MV-4-11 (cell line): ENCODE measurements around the gene TBL1X.
"Not testable (repeated sequence)": the region's sequence is repeated elsewhere in the genome, so short reads cannot be mapped to it uniquely, and the experiment has no call there.

ENCODE experiments used
- DNase-seq: peaks from one replicate; lab custom pipeline; 2025; lab: John Stamatoyannopoulos, UW

Gene TBL1X

GRCh38 chrX:9464435-9465371 lies at the start of gene TBL1X:
TSS of gene TBL1X (plus strand) at chrX:9465058. CDS start at chrX:9653587, 188,529 bp downstream.
- peak; percentile 12 for DNase-seq

GRCh38 chrX:9416562-9417348 lies 48.1 kb upstream of the TBL1X start:
- no peak for DNase-seq

- no peak for DNase-seq
These were observed 46.6 kb upstream of the TBL1X start for GRCh38 chrX:9418262-9418661.

- no peak for DNase-seq
These were observed 44.3 kb upstream of the TBL1X start for GRCh38 chrX:9420275-9421265.

GRCh38 chrX:9429767-9430166 lies 35.1 kb upstream of the TBL1X start:
- no peak for DNase-seq

- DNase-seq, result no peak
These were observed 34.4 kb upstream of the TBL1X start for GRCh38 chrX:9430346-9430921.

- no peak for DNase-seq
These were observed 33.6 kb upstream of the TBL1X start for GRCh38 chrX:9431281-9431680.

- DNase-seq, result peak; percentile 38
These were observed 31.3 kb upstream of the TBL1X start for GRCh38 chrX:9433596-9433995.

GRCh38 chrX:9434051-9434550 lies 30.8 kb upstream of the TBL1X start:
- DNase-seq, result no peak

GRCh38 chrX:9435086-9435485 lies 29.8 kb upstream of the TBL1X start:
- DNase-seq, result not testable (repeated sequence)

- no peak for DNase-seq
These were observed 28.0 kb upstream of the TBL1X start for GRCh38 chrX:9436812-9437211.

- no peak for DNase-seq
These were observed 25.8 kb upstream of the TBL1X start for GRCh38 chrX:9438933-9439494.

GRCh38 chrX:9440116-9440844 lies 24.6 kb upstream of the TBL1X start:
- peak; percentile 22 for DNase-seq

- DNase-seq, result peak; percentile 67
These were observed 22.8 kb upstream of the TBL1X start for GRCh38 chrX:9442056-9442455.

- no peak for DNase-seq
These were observed 21.5 kb upstream of the TBL1X start for GRCh38 chrX:9443327-9443726.

GRCh38 chrX:9447906-9448305 lies 17.0 kb upstream of the TBL1X start:
- DNase-seq, result no peak

GRCh38 chrX:9456250-9457074 lies 8.4 kb upstream of the TBL1X start:
- DNase-seq, result peak; percentile 82

- DNase-seq, result not testable (repeated sequence)
These were observed 6.8 kb upstream of the TBL1X start for GRCh38 chrX:9458034-9458433.

- DNase-seq, result no peak
These were observed 6.3 kb upstream of the TBL1X start for GRCh38 chrX:9458516-9459078.
